ENCODE results near the gene HSD17B12.
"Not testable (repeated sequence)": the region's sequence is repeated elsewhere in the genome, so short reads cannot be mapped to it uniquely, and the experiment has no call there.

HSD17B12 gene

GRCh38 chr11:43680521-43681400 lies at the start of gene HSD17B12:
TSS of gene HSD17B12 (plus strand) at chr11:43680738. CDS start at chr11:43680828, 90 bp downstream.
- DNase-seq (ENCODE audit: low read depth in 1 of 2, low spot score in 1 of 2) = peak; percentile 96 to 99

GRCh38 chr11:43631732-43632131 lies 48.8 kb upstream of the HSD17B12 start:
- DNase-seq (ENCODE audit: low read depth in 1 of 2, low spot score in 1 of 2) = no peak

- DNase-seq (ENCODE audit: low read depth in 1 of 2, low spot score in 1 of 2) = no peak
Measured at GRCh38 chr11:43632181-43632580, 48.4 kb upstream of the HSD17B12 start.

- no peak for DNase-seq (ENCODE audit: low read depth in 1 of 2, low spot score in 1 of 2)
Measured at GRCh38 chr11:43638717-43639116, 41.8 kb upstream of the HSD17B12 start.

- DNase-seq (ENCODE audit: low read depth in 1 of 2, low spot score in 1 of 2) = no peak
Measured at GRCh38 chr11:43639224-43639623, 41.3 kb upstream of the HSD17B12 start.

- DNase-seq (ENCODE audit: low read depth in 1 of 2, low spot score in 1 of 2) = no peak
Measured at GRCh38 chr11:43639920-43640319, 40.6 kb upstream of the HSD17B12 start.

- peak; percentile 67 to 82 for DNase-seq (ENCODE audit: low read depth in 1 of 2, low spot score in 1 of 2)
Measured at GRCh38 chr11:43643898-43644620, 36.5 kb upstream of the HSD17B12 start.

GRCh38 chr11:43644621-43645299 lies 35.8 kb upstream of the HSD17B12 start:
- DNase-seq (ENCODE audit: low read depth in 1 of 2, low spot score in 1 of 2) = no peak

GRCh38 chr11:43646767-43647166 lies 33.8 kb upstream of the HSD17B12 start:
- no peak for DNase-seq (ENCODE audit: low read depth in 1 of 2, low spot score in 1 of 2)

GRCh38 chr11:43648888-43649287 lies 31.6 kb upstream of the HSD17B12 start:
- no peak for DNase-seq (ENCODE audit: low read depth in 1 of 2, low spot score in 1 of 2)

- no peak for DNase-seq (ENCODE audit: low read depth in 1 of 2, low spot score in 1 of 2)
Measured at GRCh38 chr11:43649501-43649900, 31.0 kb upstream of the HSD17B12 start.

- DNase-seq (ENCODE audit: low read depth in 1 of 2, low spot score in 1 of 2) = no peak
Measured at GRCh38 chr11:43649921-43650320, 30.6 kb upstream of the HSD17B12 start.

- not testable (repeated sequence) for DNase-seq (ENCODE audit: low read depth in 1 of 2, low spot score in 1 of 2)
Measured at GRCh38 chr11:43663018-43663417, 17.5 kb upstream of the HSD17B12 start.

- DNase-seq (ENCODE audit: low read depth in 1 of 2, low spot score in 1 of 2) = no peak
Measured at GRCh38 chr11:43664295-43664694, 16.2 kb upstream of the HSD17B12 start.

GRCh38 chr11:43671284-43671683 lies 9.3 kb upstream of the HSD17B12 start:
- DNase-seq (ENCODE audit: low read depth in 1 of 2, low spot score in 1 of 2) = not testable (repeated sequence)

- DNase-seq (ENCODE audit: low read depth in 1 of 2, low spot score in 1 of 2) = no peak
Measured at GRCh38 chr11:43674560-43674959, 6.0 kb upstream of the HSD17B12 start.

GRCh38 chr11:43676933-43677332 lies 3.6 kb upstream of the HSD17B12 start:
- DNase-seq (ENCODE audit: low read depth in 1 of 2, low spot score in 1 of 2) = no peak

GRCh38 chr11:43681401-43681942 lies 934 bp downstream of the HSD17B12 start:
- no peak for DNase-seq (ENCODE audit: low read depth in 1 of 2, low spot score in 1 of 2)

GRCh38 chr11:43682081-43682480 lies 1.5 kb downstream of the HSD17B12 start:
- not testable (repeated sequence) for DNase-seq (ENCODE audit: low read depth in 1 of 2, low spot score in 1 of 2)

- no peak for DNase-seq (ENCODE audit: low read depth in 1 of 2, low spot score in 1 of 2)
Measured at GRCh38 chr11:43685440-43685839, 4.9 kb downstream of the HSD17B12 start.

GRCh38 chr11:43686207-43686606 lies 5.7 kb downstream of the HSD17B12 start:
- DNase-seq (ENCODE audit: low read depth in 1 of 2, low spot score in 1 of 2) = no peak

All from activated CD4-positive, alpha-beta T cell treated with anti-CD3 and anti-CD28 coated beads, Interleukin-2, amount 50 U/mL, for 24 hours (primary cell).